Measurements from ENCODE around the gene KLHL26. TPM values are rescaled to one million over a fixed set of nuclear protein-coding genes. Genes with fewer than 3 reads are reported as not detected.

KLHL26 gene
- total and polyA plus RNA-seq, 2 donors, result 2.5 to 12.5 TPM

DNA sequence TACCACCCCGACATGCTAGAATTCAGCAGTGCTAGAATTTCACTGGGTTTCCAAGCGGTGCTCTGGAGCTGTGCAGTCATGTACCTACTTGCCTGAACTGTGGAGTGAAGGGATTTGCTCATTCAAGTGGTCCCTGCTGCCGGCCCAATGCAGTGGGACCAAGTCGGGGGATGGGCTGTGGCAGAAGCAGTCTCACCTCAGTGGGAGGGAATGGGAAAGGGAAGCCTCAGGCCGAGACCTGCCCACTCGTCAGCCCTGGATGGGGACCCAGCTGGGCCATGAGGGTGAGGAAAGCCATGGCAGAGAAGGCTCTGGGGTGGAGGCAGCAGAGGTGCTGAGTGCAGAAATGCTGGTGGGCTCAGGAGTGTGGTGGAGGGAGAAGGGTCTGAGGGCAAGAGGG lies 14.9 kb downstream of the KLHL26 start:
- no peak overlapping the region for H3K4me3 ChIP-seq (ENCODE audit: low read depth, low read length)
- H3K36me3 ChIP-seq (ENCODE audit: insufficient read depth), result no peaks in the 10 kb centered on the region
- no peaks in the 10 kb centered on the region for H3K4me1 ChIP-seq (ENCODE audit: insufficient read depth)
- no peak for DNase-seq (ENCODE audit: extremely low spot score)
- no peak overlapping the region for H3K27ac ChIP-seq (ENCODE audit: low read depth)
- 85% methylated on average over 6 of the region's 6 CpGs for WGBS

GRCh38 chr19:18653853-18654252 lies 17.0 kb downstream of the KLHL26 start:
- Histone ChIP-seq H3K36me3 (ENCODE audit: insufficient read depth) (no peaks in the 10 kb centered on the region), H3K4me1 (ENCODE audit: insufficient read depth) (no peaks in the 10 kb centered on the region)
- WGBS, result 98% methylated on average over 1 of the region's 1 CpG

DNA sequence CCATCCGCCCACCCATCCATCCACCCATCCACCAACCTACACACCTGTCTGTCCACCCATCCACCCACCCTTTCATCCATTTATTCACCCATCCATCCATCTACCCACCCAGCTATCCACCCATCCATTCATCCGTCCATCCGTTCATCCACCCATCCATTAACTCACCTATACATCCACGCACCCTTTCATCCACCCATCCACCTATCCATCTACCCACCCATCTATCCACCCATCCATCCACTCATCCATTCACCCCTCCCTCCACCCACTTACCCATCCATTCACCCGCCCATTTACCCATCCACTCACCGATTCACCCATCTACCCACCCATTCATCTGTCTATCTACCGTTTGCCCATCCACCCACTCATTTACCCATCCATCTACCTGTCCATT lies 17.6 kb downstream of the KLHL26 start:
- Histone ChIP-seq H3K27ac (ENCODE audit: low read depth) (no peak overlapping the region), H3K36me3 (ENCODE audit: insufficient read depth) (no peaks in the 10 kb centered on the region), H3K4me3 (ENCODE audit: low read depth, low read length) (no peak overlapping the region), H3K4me1 (ENCODE audit: insufficient read depth) (no peaks in the 10 kb centered on the region)
- DNase-seq (ENCODE audit: extremely low spot score), result no peak
- WGBS, result 95% methylated on average over 7 of the region's 7 CpGs

More at GRCh38 chr19:18653853-18654252, 17.0 kb downstream of the KLHL26 start:
- Histone ChIP-seq H3K4me3 (ENCODE audit: low read depth, low read length) (no peak overlapping the region), H3K27ac (ENCODE audit: low read depth) (no peak overlapping the region)
- no peak for DNase-seq (ENCODE audit: extremely low spot score)

- 96% methylated on average over 13 of the region's 13 CpGs for WGBS
- H3K4me3 ChIP-seq (ENCODE audit: low read depth, low read length), result no peak overlapping the region
- H3K36me3 ChIP-seq (ENCODE audit: insufficient read depth), result no peaks in the 10 kb centered on the region
- H3K4me1 ChIP-seq (ENCODE audit: insufficient read depth), result no peaks in the 10 kb centered on the region
- DNase-seq (ENCODE audit: extremely low spot score), result no peak
- H3K27ac ChIP-seq (ENCODE audit: low read depth), result no peak overlapping the region
Measured at GRCh38 chr19:18655173-18655844, 18.5 kb downstream of the KLHL26 start.

DNA sequence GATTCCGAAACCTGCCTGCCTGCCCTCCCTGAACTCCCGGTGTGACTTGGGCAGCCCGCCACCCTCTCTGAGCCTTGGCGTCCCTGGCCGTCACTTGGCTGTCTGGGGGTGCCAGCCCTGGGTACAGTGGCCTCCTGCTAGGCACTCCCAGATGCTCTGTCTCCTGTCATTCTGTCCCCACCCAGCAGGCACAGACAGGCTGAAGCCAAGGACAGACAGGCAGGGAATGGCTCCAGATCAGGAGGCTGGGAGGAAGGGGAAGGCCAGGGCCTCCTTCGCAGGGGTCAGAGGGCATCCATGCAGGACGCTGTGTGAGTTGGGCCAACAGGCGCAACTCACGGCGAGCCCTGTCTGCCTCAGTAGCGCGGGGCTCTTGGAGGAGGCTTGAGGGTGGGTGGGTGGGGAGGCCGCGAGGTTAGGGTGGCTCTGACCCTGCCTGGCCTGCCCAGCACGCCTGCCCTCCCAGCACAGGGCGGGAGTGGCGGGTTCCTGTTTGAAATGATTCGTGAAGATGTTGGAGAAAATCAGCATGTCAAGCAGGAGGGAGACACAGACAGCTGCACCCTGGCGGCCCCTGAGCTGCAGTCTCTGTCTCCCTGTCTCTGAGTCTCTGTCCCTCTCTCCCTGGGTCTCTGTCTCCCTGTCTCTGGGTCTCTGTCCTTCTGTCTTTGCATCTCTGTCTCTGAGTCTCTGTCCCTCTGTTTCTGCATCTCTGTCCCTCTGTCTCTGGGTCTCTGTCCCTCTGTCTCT lies 19.7 kb downstream of the KLHL26 start:
- no peak overlapping the region for H3K27ac ChIP-seq (ENCODE audit: low read depth)
- 89% methylated on average over 19 of the region's 19 CpGs for WGBS
- no peak for DNase-seq (ENCODE audit: extremely low spot score)
- no peaks in the 10 kb centered on the region for H3K36me3 ChIP-seq (ENCODE audit: insufficient read depth)
- H3K4me3 ChIP-seq (ENCODE audit: low read depth, low read length), result no peak overlapping the region
- H3K4me1 ChIP-seq (ENCODE audit: insufficient read depth), result no peaks in the 10 kb centered on the region

GRCh38 chr19:18657590-18658365 lies 20.9 kb downstream of the KLHL26 start:
- DNase-seq (ENCODE audit: extremely low spot score), result no peak
- H3K4me3 ChIP-seq (ENCODE audit: low read depth, low read length), result no peak overlapping the region
- WGBS, result 42% methylated on average over 20 of the region's 20 CpGs

GRCh38 chr19:18658366-18658855 lies 21.6 kb downstream of the KLHL26 start:
- no peak overlapping the region for H3K4me3 ChIP-seq (ENCODE audit: low read depth, low read length)
- WGBS, result 89% methylated on average over 4 of the region's 4 CpGs
- no peaks in the 10 kb centered on the region for H3K4me1 ChIP-seq (ENCODE audit: insufficient read depth)

More at GRCh38 chr19:18657590-18658365, 20.9 kb downstream of the KLHL26 start:
- H3K4me1 ChIP-seq (ENCODE audit: insufficient read depth), result no peaks in the 10 kb centered on the region
- H3K27ac ChIP-seq (ENCODE audit: low read depth), result no peak overlapping the region
- H3K36me3 ChIP-seq (ENCODE audit: insufficient read depth), result no peaks in the 10 kb centered on the region

GRCh38 chr19:18659281-18660050 lies 22.6 kb downstream of the KLHL26 start:
- no peak overlapping the region for H3K4me3 ChIP-seq (ENCODE audit: low read depth, low read length)
- H3K27ac ChIP-seq (ENCODE audit: low read depth), result no peak overlapping the region
- DNase-seq (ENCODE audit: extremely low spot score), result no peak
- peaks cover 2% of the 10 kb centered on the region for H3K36me3 ChIP-seq (ENCODE audit: insufficient read depth)
- 54% methylated on average over 30 of the region's 30 CpGs for WGBS
- no peaks in the 10 kb centered on the region for H3K4me1 ChIP-seq (ENCODE audit: insufficient read depth)

More at GRCh38 chr19:18658366-18658855, 21.6 kb downstream of the KLHL26 start:
- DNase-seq (ENCODE audit: extremely low spot score), result no peak
- Histone ChIP-seq H3K27ac (ENCODE audit: low read depth) (no peak overlapping the region), H3K36me3 (ENCODE audit: insufficient read depth) (no peaks in the 10 kb centered on the region)

DNA sequence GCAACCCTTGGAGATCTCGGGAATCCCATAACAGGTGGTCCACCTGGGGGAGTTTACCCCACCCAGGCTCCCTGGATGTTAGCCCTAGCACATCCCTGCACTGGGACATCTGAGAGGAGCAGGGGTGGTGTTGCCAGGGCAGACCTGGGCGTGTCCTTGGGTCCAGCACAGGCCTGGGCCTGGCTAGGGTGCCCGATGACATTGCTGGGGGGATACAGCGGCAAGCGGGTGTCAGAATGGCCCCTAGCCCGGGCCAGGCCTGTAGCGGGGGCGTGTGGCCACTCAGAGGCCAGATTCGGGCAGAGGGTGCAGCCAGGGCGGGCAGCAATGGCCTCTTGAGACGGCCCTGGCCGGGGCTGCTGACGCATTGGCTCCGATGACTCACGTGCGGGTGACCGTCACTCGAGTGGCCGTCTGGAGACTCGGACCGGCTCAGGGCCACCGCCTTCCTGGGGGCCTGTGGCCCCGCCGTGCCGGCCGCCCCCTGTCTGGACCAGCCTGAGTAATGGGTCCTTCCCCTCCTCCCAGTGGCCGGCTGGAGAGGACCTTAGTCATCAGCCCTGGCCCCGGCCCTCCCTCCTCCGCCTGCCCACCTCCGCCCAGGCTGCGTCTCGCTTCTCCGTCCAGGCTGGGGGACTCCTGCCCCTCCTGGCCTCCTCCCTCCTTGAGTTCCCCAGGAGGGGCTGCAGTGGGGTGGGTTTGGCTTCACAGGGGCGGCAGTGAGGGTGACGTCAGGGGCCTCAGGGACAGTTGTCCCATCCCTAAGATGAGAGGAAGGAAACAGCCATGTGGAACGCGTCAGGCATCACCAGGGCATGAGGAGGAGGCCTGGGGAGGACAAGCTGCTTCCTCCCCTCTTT lies 23.5 kb downstream of the KLHL26 start:
- no peak overlapping the region for H3K4me3 ChIP-seq (ENCODE audit: low read depth, low read length)
- WGBS, result 77% methylated on average over 37 of the region's 37 CpGs
- H3K4me1 ChIP-seq (ENCODE audit: insufficient read depth), result no peaks in the 10 kb centered on the region
- no peak for DNase-seq (ENCODE audit: extremely low spot score)
- H3K36me3 ChIP-seq (ENCODE audit: insufficient read depth), result peaks cover 2% of the 10 kb centered on the region
- H3K27ac ChIP-seq (ENCODE audit: low read depth), result no peak overlapping the region

DNA sequence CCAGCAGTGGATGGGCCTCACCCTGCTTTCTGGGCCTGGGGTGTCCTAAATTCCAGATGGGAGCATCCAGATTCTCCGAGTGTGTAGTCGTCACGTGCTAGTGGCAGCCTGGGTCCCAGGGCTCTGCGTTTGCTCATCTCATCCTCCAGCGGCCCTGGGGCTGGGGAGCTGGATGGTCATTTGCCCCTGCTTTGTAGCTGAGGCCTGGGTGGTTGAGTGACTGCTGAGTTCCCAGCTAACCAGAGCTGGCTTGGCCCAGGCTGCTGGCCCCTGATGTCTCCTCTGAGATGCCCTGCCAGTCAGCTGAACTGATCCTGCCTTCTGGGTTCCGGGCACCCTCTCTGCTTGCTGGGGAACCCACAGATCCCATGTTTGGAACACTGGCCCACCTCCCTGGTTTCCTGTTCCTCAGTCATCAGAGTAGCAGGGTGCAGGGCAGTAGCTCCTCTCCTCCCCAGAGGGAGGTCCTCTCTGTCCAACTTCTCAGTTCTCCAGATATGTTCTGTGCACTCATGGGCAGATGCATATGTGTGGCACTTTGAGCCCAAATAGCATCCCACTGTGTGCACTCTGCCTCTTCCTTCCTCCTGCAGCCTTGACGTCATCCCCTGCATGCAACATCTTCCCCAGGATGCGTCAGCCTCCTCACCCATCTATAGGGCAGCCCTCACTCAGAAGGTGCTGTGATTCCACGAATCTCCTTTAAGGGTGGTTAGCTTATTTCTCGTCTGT lies 24.3 kb downstream of the KLHL26 start:
- Histone ChIP-seq H3K27ac (ENCODE audit: low read depth) (no peak overlapping the region), H3K36me3 (ENCODE audit: insufficient read depth) (peaks cover 2% of the 10 kb centered on the region), H3K4me3 (ENCODE audit: low read depth, low read length) (no peak overlapping the region), H3K4me1 (ENCODE audit: insufficient read depth) (no peaks in the 10 kb centered on the region)
- WGBS, result 92% methylated on average over 10 of the region's 10 CpGs
- no peak for DNase-seq (ENCODE audit: extremely low spot score)

- H3K27ac ChIP-seq (ENCODE audit: low read depth), result no peak overlapping the region
- peaks cover 2% of the 10 kb centered on the region for H3K36me3 ChIP-seq (ENCODE audit: insufficient read depth)
- no peak overlapping the region for H3K4me3 ChIP-seq (ENCODE audit: low read depth, low read length)
- no peak for DNase-seq (ENCODE audit: extremely low spot score)
- no peaks in the 10 kb centered on the region for H3K4me1 ChIP-seq (ENCODE audit: insufficient read depth)
- WGBS, result 71% methylated on average over 15 of the region's 15 CpGs
Measured at GRCh38 chr19:18662972-18663732, 26.3 kb downstream of the KLHL26 start.
